ENCODE data around the gene NOS1AP. TPM values are rescaled to one million over a fixed set of nuclear protein-coding genes. Genes with fewer than 3 reads are reported as not detected.

NOS1AP gene
- polyA plus RNA-seq, 1 of the 3 experiments (the other 2 are of a cell fraction) = 0.03 TPM

DNA sequence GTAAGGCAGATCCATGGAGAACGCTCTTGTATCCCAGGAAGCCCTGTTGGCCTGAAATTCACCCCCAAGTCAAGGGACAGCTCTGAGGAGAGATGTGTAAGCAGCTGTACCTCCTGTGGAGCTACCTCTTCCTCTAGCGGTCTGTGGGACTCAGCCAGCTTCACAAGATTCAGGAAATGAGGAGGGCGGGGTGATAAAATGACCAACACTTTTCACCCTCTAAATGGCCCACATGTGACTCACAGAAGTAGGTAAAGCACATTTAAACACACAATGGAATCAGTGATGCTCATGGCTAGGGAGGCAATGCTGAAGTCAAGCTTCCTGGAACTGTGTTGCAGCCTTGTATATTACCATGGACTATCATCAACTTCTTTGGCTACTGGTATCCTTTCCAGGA is 342.5 kb downstream of the NOS1AP start, which contains the start of gene SH2D1B:
TSS of gene SH2D1B (minus strand) at position 135 of the 400 bp plus-strand sequence. CDS start at position 15, 120 bp downstream.
- no peaks in the 10 kb centered on the region for H3K4me1 ChIP-seq (ENCODE audit: control insufficient read depth in 1 of 2, insufficient read depth in 2 of 2, low read depth in 1 of 2, low read length in 1 of 2)
- H4K20me1 ChIP-seq (ENCODE audit: insufficient read depth) = no peaks in the 10 kb centered on the region
- H2AFZ ChIP-seq (ENCODE audit: low read depth) = no peak within 1 kb of the TSS
- DNase-seq = no peak
- H3K4me3 ChIP-seq (ENCODE audit: low read depth in 2 of 2, low read length in 1 of 2) = no peak within 1 kb of the TSS
- CTCF ChIA-PET = no interaction called here
- H3K4me2 ChIP-seq = no peak within 1 kb of the TSS
- no peak for TF ChIP-seq POLR2AphosphoS5 (IDR thresholded peaks at IDR 0.05; ENCODE audit: low read depth, low read length)
- no peak for TF ChIP-seq TCF12 (IDR thresholded peaks at IDR 0.05)
- no peak for TF ChIP-seq JUND (IDR thresholded peaks at IDR 0.05)
- no peak for TF ChIP-seq RFX5 (IDR thresholded peaks at IDR 0.05; ENCODE audit: low read length)
- TF ChIP-seq NFIC (IDR thresholded peaks at IDR 0.05; ENCODE audit: borderline replicate concordance) = no peak
- TF ChIP-seq, protein P1, sequence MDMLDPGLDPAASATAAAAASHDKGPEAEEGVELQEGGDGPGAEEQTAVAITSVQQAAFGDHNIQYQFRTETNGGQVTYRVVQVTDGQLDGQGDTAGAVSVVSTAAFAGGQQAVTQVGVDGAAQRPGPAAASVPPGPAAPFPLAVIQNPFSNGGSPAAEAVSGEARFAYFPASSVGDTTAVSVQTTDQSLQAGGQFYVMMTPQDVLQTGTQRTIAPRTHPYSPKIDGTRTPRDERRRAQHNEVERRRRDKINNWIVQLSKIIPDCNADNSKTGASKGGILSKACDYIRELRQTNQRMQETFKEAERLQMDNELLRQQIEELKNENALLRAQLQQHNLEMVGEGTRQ (IDR thresholded peaks at IDR 0.05; ENCODE audit: borderline replicate concordance, low read depth, low read length) = no peak
- TF ChIP-seq FOXM1 (IDR thresholded peaks at IDR 0.05; ENCODE audit: low read depth) = no peak
- H3K27me3 ChIP-seq (ENCODE audit: insufficient read depth) = no peaks in the 10 kb centered on the region; the same call in 1 of the 2 replicates
- H3K36me3 ChIP-seq (replicated peaks in 1 of 2; ENCODE audit: control insufficient read depth in 1 of 2, insufficient read depth in 2 of 2, low read length in 1 of 2) = no peaks in the 10 kb centered on the region
- H3F3A ChIP-seq (replicated peaks; ENCODE audit: insufficient read depth) = no peaks in the 10 kb centered on the region
- 61% methylated on average over 3 of the region's 3 CpGs for WGBS (ENCODE audit: low lambda C conversion rate)
- no peaks in the 10 kb centered on the region for H3K79me2 ChIP-seq (ENCODE audit: insufficient read depth)
- H3K9me2 ChIP-seq = no peaks in the 10 kb centered on the region
- POLR2A ChIA-PET = no interaction called here
- H3K9ac ChIP-seq = no peak within 1 kb of the TSS
- H3K27ac ChIP-seq (ENCODE audit: low read depth in 2 of 2, low read length in 1 of 2) = no peak within 1 kb of the TSS
- no peaks in the 10 kb centered on the region for H3K9me3 ChIP-seq

DNA sequence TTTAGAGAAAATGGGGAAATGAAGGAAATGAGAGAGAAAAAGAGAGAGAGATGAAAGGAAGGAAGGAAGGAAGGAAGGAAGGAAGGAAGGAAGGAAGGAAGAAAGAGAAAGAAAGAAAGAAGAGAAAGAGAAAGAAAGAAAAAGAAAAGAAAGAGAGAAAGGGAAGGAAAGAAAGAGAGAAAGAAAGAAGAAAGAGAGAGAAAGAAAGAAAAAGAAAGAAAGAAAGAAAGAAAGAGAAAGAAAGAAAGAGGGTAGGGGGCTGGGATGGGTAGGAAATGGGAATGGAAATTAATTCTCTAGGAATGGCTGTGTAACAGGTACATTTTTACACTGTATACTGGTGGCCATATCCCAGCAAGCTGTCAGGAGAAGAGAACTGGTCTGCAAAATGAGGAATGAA is 346.7 kb downstream of the NOS1AP start:
- POLR2A ChIA-PET = no interaction called here

More for the DNA sequence above, 346.7 kb downstream of the NOS1AP start:
- H3K27ac ChIP-seq (ENCODE audit: low read depth in 2 of 2, low read length in 1 of 2) = no peak overlapping the region
- DNase-seq = no peak
- no peak overlapping the region for H3K4me2 ChIP-seq
- no peaks in the 10 kb centered on the region; a peak in 1 of 4 replicates for H3K4me1 ChIP-seq (ENCODE audit: control insufficient read depth in 1 of 2, insufficient read depth in 2 of 2, low read depth in 1 of 2, low read length in 1 of 2)
- H3K36me3 ChIP-seq (replicated peaks in 1 of 2; ENCODE audit: control insufficient read depth in 1 of 2, insufficient read depth in 2 of 2, low read length in 1 of 2) = no peaks in the 10 kb centered on the region
- no peaks in the 10 kb centered on the region for H3K27me3 ChIP-seq (ENCODE audit: insufficient read depth)
- no peak overlapping the region for H3K9ac ChIP-seq
- TF ChIP-seq SIN3A (IDR thresholded peaks at IDR 0.05; ENCODE audit: borderline replicate concordance, low read depth, low read length) = no peak
- TF ChIP-seq, protein P1 (IDR thresholded peaks at IDR 0.05; ENCODE audit: borderline replicate concordance, low read depth, low read length) = no peak
- TF ChIP-seq CHD2 (IDR thresholded peaks at IDR 0.05; ENCODE audit: low read length, partially characterized antibody) = no peak
- no peak for TF ChIP-seq GATA2 (CRISPR knock-in tag; IDR thresholded peaks at IDR 0.05)
- TF ChIP-seq ELF1 (IDR thresholded peaks at IDR 0.05) = no peak
- no peak for TF ChIP-seq FOXM1 (IDR thresholded peaks at IDR 0.05; ENCODE audit: low read depth)
- TF ChIP-seq, protein P2, sequence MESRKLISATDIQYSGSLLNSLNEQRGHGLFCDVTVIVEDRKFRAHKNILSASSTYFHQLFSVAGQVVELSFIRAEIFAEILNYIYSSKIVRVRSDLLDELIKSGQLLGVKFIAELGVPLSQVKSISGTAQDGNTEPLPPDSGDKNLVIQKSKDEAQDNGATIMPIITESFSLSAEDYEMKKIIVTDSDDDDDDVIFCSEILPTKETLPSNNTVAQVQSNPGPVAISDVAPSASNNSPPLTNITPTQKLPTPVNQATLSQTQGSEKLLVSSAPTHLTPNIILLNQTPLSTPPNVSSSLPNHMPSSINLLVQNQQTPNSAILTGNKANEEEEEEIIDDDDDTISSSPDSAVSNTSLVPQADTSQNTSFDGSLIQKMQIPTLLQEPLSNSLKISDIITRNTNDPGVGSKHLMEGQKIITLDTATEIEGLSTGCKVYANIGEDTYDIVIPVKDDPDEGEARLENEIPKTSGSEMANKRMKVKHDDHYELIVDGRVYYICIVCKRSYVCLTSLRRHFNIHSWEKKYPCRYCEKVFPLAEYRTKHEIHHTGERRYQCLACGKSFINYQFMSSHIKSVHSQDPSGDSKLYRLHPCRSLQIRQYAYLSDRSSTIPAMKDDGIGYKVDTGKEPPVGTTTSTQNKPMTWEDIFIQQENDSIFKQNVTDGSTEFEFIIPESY (IDR thresholded peaks at IDR 0.05; ENCODE audit: borderline replicate concordance, low read depth) = no peak
- TF ChIP-seq, protein P3, sequence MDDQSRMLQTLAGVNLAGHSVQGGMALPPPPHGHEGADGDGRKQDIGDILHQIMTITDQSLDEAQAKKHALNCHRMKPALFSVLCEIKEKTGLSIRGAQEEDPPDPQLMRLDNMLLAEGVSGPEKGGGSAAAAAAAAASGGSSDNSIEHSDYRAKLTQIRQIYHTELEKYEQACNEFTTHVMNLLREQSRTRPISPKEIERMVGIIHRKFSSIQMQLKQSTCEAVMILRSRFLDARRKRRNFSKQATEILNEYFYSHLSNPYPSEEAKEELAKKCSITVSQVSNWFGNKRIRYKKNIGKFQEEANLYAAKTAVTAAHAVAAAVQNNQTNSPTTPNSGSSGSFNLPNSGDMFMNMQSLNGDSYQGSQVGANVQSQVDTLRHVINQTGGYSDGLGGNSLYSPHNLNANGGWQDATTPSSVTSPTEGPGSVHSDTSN (IDR thresholded peaks at IDR 0.05) = no peak
- TF ChIP-seq, protein P4, sequence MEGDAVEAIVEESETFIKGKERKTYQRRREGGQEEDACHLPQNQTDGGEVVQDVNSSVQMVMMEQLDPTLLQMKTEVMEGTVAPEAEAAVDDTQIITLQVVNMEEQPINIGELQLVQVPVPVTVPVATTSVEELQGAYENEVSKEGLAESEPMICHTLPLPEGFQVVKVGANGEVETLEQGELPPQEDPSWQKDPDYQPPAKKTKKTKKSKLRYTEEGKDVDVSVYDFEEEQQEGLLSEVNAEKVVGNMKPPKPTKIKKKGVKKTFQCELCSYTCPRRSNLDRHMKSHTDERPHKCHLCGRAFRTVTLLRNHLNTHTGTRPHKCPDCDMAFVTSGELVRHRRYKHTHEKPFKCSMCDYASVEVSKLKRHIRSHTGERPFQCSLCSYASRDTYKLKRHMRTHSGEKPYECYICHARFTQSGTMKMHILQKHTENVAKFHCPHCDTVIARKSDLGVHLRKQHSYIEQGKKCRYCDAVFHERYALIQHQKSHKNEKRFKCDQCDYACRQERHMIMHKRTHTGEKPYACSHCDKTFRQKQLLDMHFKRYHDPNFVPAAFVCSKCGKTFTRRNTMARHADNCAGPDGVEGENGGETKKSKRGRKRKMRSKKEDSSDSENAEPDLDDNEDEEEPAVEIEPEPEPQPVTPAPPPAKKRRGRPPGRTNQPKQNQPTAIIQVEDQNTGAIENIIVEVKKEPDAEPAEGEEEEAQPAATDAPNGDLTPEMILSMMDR (IDR thresholded peaks at IDR 0.05) = no peak
- TF ChIP-seq, protein P5, sequence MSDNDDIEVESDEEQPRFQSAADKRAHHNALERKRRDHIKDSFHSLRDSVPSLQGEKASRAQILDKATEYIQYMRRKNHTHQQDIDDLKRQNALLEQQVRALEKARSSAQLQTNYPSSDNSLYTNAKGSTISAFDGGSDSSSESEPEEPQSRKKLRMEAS (IDR thresholded peaks at IDR 0.05; ENCODE audit: low read depth) = no peak
- no peak for TF ChIP-seq FOXJ3 (CRISPR knock-in tag; IDR thresholded peaks at IDR 0.05)
- TF ChIP-seq YY1 (IDR thresholded peaks at IDR 0.05; ENCODE audit: low read depth) = no peak
- TF ChIP-seq FOSL2 (IDR thresholded peaks at IDR 0.05; ENCODE audit: borderline replicate concordance, low read depth) = no peak
- no peak for TF ChIP-seq MXI1 (IDR thresholded peaks at IDR 0.05; ENCODE audit: low read depth, low read length)
- no peak for TF ChIP-seq TEAD4 (IDR thresholded peaks at IDR 0.05; ENCODE audit: borderline replicate concordance, insufficient read depth)
- H3K9me3 ChIP-seq = no peaks in the 10 kb centered on the region
- no peak overlapping the region for H3K4me3 ChIP-seq (ENCODE audit: low read depth in 2 of 2, low read length in 1 of 2)
- H3K9me2 ChIP-seq = no peaks in the 10 kb centered on the region
- no peaks in the 10 kb centered on the region for H3K79me2 ChIP-seq (ENCODE audit: insufficient read depth)
- H4K20me1 ChIP-seq (ENCODE audit: insufficient read depth) = no peaks in the 10 kb centered on the region
- H3F3A ChIP-seq (replicated peaks; ENCODE audit: insufficient read depth) = no peaks in the 10 kb centered on the region
- no peak overlapping the region for H2AFZ ChIP-seq (ENCODE audit: low read depth)
- CTCF ChIA-PET = no interaction called here

Data from SK-N-SH (cell line).